ENCODE measurements around the gene PTGES3L. TPM values are rescaled to one million over a fixed set of nuclear protein-coding genes. Genes with fewer than 3 reads are reported as not detected.
A peak's percentile ranks its signal among the peaks of the same experiment; 100 is the strongest.

Gene PTGES3L
- total and polyA plus RNA-seq, 2 of the 13 experiments (the other 11 are each of a cell fraction or from before 2014, with no cell fraction given) = 1.2 to 2.9 TPM

GRCh38 chr17:42997984-42998938 is 18.4 kb upstream of the PTGES3L start, which contains the start of gene RPL27 (continued):
- peak; percentile 96 for TF ChIP-seq SRSF1 (optimal IDR thresholded peaks at IDR 0.05; ENCODE audit: low read depth, low read length)
- peak; percentile 95 for TF ChIP-seq TBX2 (CRISPR knock-in tag; IDR thresholded peaks at IDR 0.05; ENCODE audit: borderline replicate concordance)
- TF ChIP-seq MATR3 (CRISPR knock-in tag; IDR thresholded peaks at IDR 0.05) = no peak
- peak; percentile 99 for TF ChIP-seq NRL (CRISPR knock-in tag; IDR thresholded peaks at IDR 0.05; ENCODE audit: borderline replicate concordance)
- peak; percentile 94; the same call in 1 of the 2 replicates for TF ChIP-seq ZNF674 (CRISPR knock-in tag; IDR thresholded peaks at IDR 0.05; ENCODE audit: low read depth)
- TF ChIP-seq THAP11 (CRISPR knock-in tag; IDR thresholded peaks at IDR 0.05) = peak; percentile 97
- no peak for TF ChIP-seq KAT2B (IDR thresholded peaks at IDR 0.05; ENCODE audit: borderline replicate concordance, low read depth, low read length)
- TF ChIP-seq, protein P1, sequence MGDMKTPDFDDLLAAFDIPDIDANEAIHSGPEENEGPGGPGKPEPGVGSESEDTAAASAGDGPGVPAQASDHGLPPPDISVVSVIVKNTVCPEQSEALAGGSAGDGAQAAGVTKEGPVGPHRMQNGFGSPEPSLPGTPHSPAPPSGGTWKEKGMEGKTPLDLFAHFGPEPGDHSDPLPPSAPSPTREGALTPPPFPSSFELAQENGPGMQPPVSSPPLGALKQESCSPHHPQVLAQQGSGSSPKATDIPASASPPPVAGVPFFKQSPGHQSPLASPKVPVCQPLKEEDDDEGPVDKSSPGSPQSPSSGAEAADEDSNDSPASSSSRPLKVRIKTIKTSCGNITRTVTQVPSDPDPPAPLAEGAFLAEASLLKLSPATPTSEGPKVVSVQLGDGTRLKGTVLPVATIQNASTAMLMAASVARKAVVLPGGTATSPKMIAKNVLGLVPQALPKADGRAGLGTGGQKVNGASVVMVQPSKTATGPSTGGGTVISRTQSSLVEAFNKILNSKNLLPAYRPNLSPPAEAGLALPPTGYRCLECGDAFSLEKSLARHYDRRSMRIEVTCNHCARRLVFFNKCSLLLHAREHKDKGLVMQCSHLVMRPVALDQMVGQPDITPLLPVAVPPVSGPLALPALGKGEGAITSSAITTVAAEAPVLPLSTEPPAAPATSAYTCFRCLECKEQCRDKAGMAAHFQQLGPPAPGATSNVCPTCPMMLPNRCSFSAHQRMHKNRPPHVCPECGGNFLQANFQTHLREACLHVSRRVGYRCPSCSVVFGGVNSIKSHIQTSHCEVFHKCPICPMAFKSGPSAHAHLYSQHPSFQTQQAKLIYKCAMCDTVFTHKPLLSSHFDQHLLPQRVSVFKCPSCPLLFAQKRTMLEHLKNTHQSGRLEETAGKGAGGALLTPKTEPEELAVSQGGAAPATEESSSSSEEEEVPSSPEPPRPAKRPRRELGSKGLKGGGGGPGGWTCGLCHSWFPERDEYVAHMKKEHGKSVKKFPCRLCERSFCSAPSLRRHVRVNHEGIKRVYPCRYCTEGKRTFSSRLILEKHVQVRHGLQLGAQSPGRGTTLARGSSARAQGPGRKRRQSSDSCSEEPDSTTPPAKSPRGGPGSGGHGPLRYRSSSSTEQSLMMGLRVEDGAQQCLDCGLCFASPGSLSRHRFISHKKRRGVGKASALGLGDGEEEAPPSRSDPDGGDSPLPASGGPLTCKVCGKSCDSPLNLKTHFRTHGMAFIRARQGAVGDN (CRISPR knock-in tag; IDR thresholded peaks at IDR 0.05) = peak; percentile 98
- peak; percentile 83 for TF ChIP-seq NFIC (IDR thresholded peaks at IDR 0.05; ENCODE audit: low read length)
- TF ChIP-seq ARNTL (CRISPR knock-in tag; IDR thresholded peaks at IDR 0.05) = peak; percentile 97
- TF ChIP-seq SOX5 (CRISPR knock-in tag; IDR thresholded peaks at IDR 0.05; ENCODE audit: borderline replicate concordance) = peak; percentile 93
- no peak for TF ChIP-seq ZBTB42 (CRISPR knock-in tag; IDR thresholded peaks at IDR 0.05)
- TF ChIP-seq, protein P2, sequence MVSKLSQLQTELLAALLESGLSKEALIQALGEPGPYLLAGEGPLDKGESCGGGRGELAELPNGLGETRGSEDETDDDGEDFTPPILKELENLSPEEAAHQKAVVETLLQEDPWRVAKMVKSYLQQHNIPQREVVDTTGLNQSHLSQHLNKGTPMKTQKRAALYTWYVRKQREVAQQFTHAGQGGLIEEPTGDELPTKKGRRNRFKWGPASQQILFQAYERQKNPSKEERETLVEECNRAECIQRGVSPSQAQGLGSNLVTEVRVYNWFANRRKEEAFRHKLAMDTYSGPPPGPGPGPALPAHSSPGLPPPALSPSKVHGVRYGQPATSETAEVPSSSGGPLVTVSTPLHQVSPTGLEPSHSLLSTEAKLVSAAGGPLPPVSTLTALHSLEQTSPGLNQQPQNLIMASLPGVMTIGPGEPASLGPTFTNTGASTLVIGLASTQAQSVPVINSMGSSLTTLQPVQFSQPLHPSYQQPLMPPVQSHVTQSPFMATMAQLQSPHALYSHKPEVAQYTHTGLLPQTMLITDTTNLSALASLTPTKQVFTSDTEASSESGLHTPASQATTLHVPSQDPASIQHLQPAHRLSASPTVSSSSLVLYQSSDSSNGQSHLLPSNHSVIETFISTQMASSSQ (IDR thresholded peaks at IDR 0.05; ENCODE audit: low read depth) = peak; percentile 83
- TF ChIP-seq, protein P2 (CRISPR knock-in tag; IDR thresholded peaks at IDR 0.05; ENCODE audit: borderline replicate concordance) = peak; percentile 94
- peak; percentile 89 for TF ChIP-seq DNMT3B (CRISPR knock-in tag; conservative IDR thresholded peaks at IDR 0.05)
- no peak for TF ChIP-seq ZNF180 (CRISPR knock-in tag; IDR thresholded peaks at IDR 0.05; ENCODE audit: borderline replicate concordance, low read depth)
- TF ChIP-seq PRDM4 (CRISPR knock-in tag; IDR thresholded peaks at IDR 0.05; ENCODE audit: borderline replicate concordance) = peak; percentile 73; the same call in 1 of the 2 replicates

Measured in HepG2 (cell line).